ENCODE data around the gene COPS7A. TPM values are rescaled to one million over a fixed set of nuclear protein-coding genes. Genes with fewer than 3 reads are reported as not detected.

The COPS7A gene
- polyA plus RNA-seq, 3 donors = 70.1 to 77.1 (median 72.3) TPM

DNA sequence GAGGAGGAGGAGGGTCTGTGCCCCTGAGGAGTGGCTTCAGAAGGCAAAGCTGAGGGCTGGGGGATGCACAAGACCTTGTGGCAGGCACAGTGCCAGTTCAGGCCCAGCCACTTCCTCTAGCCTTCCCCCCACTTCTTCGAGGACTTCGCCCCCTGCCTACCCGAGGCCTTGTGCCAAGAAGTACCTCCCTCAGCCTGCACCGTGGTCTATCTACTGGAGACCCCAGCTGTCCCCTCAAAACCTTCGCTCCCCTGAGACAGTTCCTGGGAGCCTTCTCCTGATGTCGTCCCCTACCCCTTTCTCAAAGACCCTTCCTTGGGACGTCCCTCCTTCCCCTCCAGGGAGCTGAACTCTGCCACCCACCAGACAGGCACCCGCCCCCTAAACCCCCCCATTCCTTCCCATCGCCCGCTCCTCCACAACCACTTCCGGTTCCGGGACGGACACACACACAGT lies 35.3 kb upstream of the COPS7A start:
- Mint-ChIP-seq H3K4me1 (peaks cover 62% of the 10 kb centered on the region), H3K9me3 (no peaks in the 10 kb centered on the region), H3K27me3 (ENCODE audit: low read depth in 3 of 3) (peaks cover 1 to 3% (median 2%) of the 10 kb centered on the region in 3 donors), H3K4me3 (peak overlapping the region; percentile 87 to 93), H3K27ac (peak overlapping the region; percentile 93 to 98 (median 96)), H3K36me3 (peaks cover 26 to 32% of the 10 kb centered on the region in 2 donors)
- Histone ChIP-seq H3K4me3 (replicated peaks in 1 of 3; ENCODE audit: low read depth in 2 of 3, low read length in 3 of 3) (peak overlapping the region; percentile 69 to 95 (median 82)), H3K4me1 (ENCODE audit: control insufficient read depth in 1 of 2, insufficient read depth in 2 of 2, low read length in 2 of 2) (peaks cover 36 to 41% of the 10 kb centered on the region in 2 donors), H3K9me3 (replicated peaks in 1 of 2; ENCODE audit: control insufficient read depth in 1 of 2, insufficient read depth in 1 of 2, low read length in 2 of 2) (no peaks in the 10 kb centered on the region), H3K4me2 (replicated peaks; ENCODE audit: extremely low read depth, low read length, poor library complexity, severe bottlenecking) (peak overlapping the region; percentile 83), H3K79me2 (ENCODE audit: insufficient read depth, low read length) (peaks cover 73% of the 10 kb centered on the region), H3K27ac (ENCODE audit: low read depth in 1 of 2, low read length in 2 of 2) (peak overlapping the region; percentile 84 to 95), H3K36me3 (replicated peaks in 1 of 2; ENCODE audit: control insufficient read depth in 1 of 2, insufficient read depth in 2 of 2, low read length in 2 of 2) (peaks cover 6 to 25% of the 10 kb centered on the region in 2 donors), H3K9ac (ENCODE audit: insufficient read depth, low read length, poor library complexity, severe bottlenecking) (peak overlapping the region; percentile 95), H2AFZ (ENCODE audit: insufficient read depth, low read depth, low read length, poor library complexity, severe bottlenecking) (peak overlapping the region; percentile 80), H4K20me1 (ENCODE audit: insufficient read depth, low read length) (peaks cover 28% of the 10 kb centered on the region), H3K27me3 (ENCODE audit: control insufficient read depth in 2 of 2, insufficient read depth in 2 of 2, low read length in 2 of 2) (no peaks in the 10 kb centered on the region)
- intact Hi-C loops (cut with micrococcal nuclease) = loop anchor here in 1 of 2 donors (5.0 to 10.0 kb wide), 2 partner anchors 71 to 124 kb away; partner anchors contain the start of gene NOP2
- 0% methylated on average over 6 of the region's 13 CpGs for WGBS (ENCODE audit: insufficient coverage)
- TF ChIP-seq, protein P1, sequence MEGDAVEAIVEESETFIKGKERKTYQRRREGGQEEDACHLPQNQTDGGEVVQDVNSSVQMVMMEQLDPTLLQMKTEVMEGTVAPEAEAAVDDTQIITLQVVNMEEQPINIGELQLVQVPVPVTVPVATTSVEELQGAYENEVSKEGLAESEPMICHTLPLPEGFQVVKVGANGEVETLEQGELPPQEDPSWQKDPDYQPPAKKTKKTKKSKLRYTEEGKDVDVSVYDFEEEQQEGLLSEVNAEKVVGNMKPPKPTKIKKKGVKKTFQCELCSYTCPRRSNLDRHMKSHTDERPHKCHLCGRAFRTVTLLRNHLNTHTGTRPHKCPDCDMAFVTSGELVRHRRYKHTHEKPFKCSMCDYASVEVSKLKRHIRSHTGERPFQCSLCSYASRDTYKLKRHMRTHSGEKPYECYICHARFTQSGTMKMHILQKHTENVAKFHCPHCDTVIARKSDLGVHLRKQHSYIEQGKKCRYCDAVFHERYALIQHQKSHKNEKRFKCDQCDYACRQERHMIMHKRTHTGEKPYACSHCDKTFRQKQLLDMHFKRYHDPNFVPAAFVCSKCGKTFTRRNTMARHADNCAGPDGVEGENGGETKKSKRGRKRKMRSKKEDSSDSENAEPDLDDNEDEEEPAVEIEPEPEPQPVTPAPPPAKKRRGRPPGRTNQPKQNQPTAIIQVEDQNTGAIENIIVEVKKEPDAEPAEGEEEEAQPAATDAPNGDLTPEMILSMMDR (IDR thresholded peaks at IDR 0.05) = no peak
- DNase-seq = peak in 2 of 3 donors; percentile 16 to 43

DNA sequence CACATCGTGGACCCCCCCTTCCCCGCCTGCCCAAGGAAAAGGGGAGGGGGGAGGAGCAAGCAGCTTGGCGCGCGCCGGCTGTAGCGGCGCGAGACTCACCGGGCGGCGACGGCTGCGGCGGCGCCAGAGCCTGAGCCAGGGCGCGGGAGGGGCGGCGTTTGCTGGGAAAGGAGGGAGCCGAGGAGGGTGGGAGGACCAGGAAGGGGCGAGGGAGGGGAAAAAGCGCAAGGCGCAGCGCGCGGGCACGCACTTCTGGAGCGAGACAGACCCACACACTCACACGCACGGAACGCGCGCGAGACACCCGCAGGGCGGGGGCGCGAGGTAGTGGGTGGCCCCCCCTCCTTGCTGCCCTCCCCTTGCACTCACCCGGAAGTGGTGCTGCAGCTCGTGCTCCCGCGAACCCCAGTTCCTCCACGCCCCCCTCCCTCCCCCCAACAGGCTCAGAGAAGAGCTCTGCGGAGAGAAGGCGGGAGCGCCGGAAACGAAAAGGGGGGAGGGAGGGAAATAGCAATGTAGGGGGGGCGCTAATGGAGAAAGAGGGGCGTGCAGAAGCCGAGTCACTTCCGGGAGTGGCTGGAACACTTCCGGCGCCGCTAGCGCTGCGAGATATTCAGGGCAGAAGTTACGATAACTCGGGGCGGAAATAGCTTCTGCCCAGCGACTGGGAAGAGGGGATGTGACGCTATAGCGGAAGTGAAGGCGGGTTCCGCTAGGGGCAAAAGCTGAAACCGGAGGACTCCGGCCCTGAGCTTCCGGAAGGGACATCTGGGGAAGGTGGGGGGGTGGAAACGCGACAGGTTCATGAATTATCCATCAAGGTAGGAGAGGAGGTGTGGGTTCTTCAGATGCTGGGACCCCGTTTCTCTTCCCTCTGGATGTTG lies 34.6 kb upstream of the COPS7A start, which contains the start of gene ZNF384:
TSS of gene ZNF384 (minus strand) at position 377 of the 884 bp plus-strand sequence. CDS start 9,855 bp downstream, outside the sequence.
- peak within 1 kb of the TSS; percentile 69 to 95 (median 82) for H3K4me3 ChIP-seq (replicated peaks in 1 of 3; ENCODE audit: low read depth in 2 of 3, low read length in 3 of 3)
- peaks cover 36 to 41% of the 10 kb centered on the region in 2 donors for H3K4me1 ChIP-seq (ENCODE audit: control insufficient read depth in 1 of 2, insufficient read depth in 2 of 2, low read length in 2 of 2)
- no peaks in the 10 kb centered on the region for H3K9me3 ChIP-seq (replicated peaks in 1 of 2; ENCODE audit: control insufficient read depth in 1 of 2, insufficient read depth in 1 of 2, low read length in 2 of 2)
- H3K9ac ChIP-seq (ENCODE audit: insufficient read depth, low read length, poor library complexity, severe bottlenecking) = peak within 1 kb of the TSS; percentile 95
- 0% methylated on average over 49 of the region's 72 CpGs for WGBS (ENCODE audit: insufficient coverage)
- H3K4me1 Mint-ChIP-seq = peaks cover 62% of the 10 kb centered on the region
- TF ChIP-seq, protein P1 (IDR thresholded peaks at IDR 0.05) = no peak
- H3K4me2 ChIP-seq (replicated peaks; ENCODE audit: extremely low read depth, low read length, poor library complexity, severe bottlenecking) = peak within 1 kb of the TSS; percentile 83
- H3K9me3 Mint-ChIP-seq = no peaks in the 10 kb centered on the region
- intact Hi-C loops (cut with micrococcal nuclease) = loop anchor here (1.0 to 10.0 kb wide), 3 partner anchors 26 to 124 kb away; partner anchors contain the start of genes ING4 (in 2 of the 2) and NOP2 (in 1 of the 2)
- peaks cover 66% of the 10 kb centered on the region for H3K79me2 ChIP-seq (ENCODE audit: insufficient read depth, low read length)
- peaks cover 21% of the 10 kb centered on the region for H4K20me1 ChIP-seq (ENCODE audit: insufficient read depth, low read length)
- peak within 1 kb of the TSS; percentile 93 to 98 (median 96) for H3K27ac Mint-ChIP-seq
- peaks cover 6 to 18% of the 10 kb centered on the region in 2 donors for H3K36me3 ChIP-seq (replicated peaks in 1 of 2; ENCODE audit: control insufficient read depth in 1 of 2, insufficient read depth in 2 of 2, low read length in 2 of 2)
- peak; percentile 99 to 100 (median 99) for DNase-seq
- H2AFZ ChIP-seq (ENCODE audit: insufficient read depth, low read depth, low read length, poor library complexity, severe bottlenecking) = peak within 1 kb of the TSS; percentile 80
- peak within 1 kb of the TSS; percentile 87 to 93 for H3K4me3 Mint-ChIP-seq
- no peaks in the 10 kb centered on the region for H3K27me3 ChIP-seq (ENCODE audit: control insufficient read depth in 2 of 2, insufficient read depth in 2 of 2, low read length in 2 of 2)
- peak within 1 kb of the TSS; percentile 84 to 95 for H3K27ac ChIP-seq (ENCODE audit: low read depth in 1 of 2, low read length in 2 of 2)
- H3K27me3 Mint-ChIP-seq (ENCODE audit: low read depth in 3 of 3) = peaks cover 3 to 6% (median 3%) of the 10 kb centered on the region in 3 donors
- peaks cover 26 to 28% of the 10 kb centered on the region in 2 donors for H3K36me3 Mint-ChIP-seq

Data from CD14-positive monocyte (primary cell).